Testis (tissue), 2 donors: ENCODE measurements around the gene NKAIN2.

ENCODE experiments used
- CTCF ChIP-seq, 3 experiments: fragments of 450-650 bp in 2 of 3; fragments of 200-600 bp in 1 of 3; sonication (generic) in 1 of 3; IDR thresholded peaks; one replicate each; pipeline ENCODE4 v1.5.1; 2016 to 2019; ENCODE audit warnings: antibody characterized with exemption in 3 of 3, mild to moderate bottlenecking in 2 of 3, moderate library complexity in 1 of 3
- POLR2A ChIP-seq: fragments of 450-650 bp; IDR thresholded peaks from one replicate; pipeline ENCODE4 v1.6.1; 2017; ENCODE audit warnings: antibody characterized with exemption, mild to moderate bottlenecking, moderate library complexity

- TF ChIP-seq POLR2A (no peak), CTCF (IDR thresholded peaks at IDR 0.05) (no peak)
Observed at GRCh38 chr6:123805921-123806320, 2.3 kb downstream of the NKAIN2 start.
